ENCODE data around the gene SAP30BP.
A peak's percentile ranks its signal among the peaks of the same experiment; 100 is the strongest.

DNA sequence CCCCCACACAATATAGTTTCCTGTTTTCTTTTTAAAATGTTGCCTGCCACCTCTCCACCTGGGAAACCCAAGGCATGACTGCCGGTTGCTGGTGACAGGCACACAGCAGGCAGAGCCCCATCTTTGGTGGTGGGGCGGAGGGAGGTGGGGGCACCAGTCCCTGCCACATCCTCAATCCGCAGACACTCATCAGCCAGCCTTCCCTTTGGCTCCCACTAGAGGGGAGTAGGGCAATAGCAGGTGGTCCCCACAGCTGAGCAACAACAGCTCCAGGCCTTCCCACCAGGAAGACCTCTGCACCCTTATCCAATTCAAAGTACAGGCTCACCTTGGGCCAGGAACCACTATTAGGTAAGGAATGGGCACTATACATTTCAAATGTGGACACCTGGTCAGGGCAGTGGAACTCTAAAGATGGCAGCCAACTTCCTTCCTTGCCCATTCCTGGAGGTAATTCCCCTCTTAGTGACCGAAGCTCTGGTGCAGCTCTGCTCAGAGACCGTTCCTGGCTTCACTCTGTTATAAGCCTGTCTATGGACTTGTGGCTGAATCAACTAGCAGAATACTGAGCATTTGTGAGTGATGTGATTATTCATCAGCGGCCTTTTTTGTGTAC is 14.1 kb upstream of the SAP30BP start:
- TF ChIP-seq, protein P1, sequence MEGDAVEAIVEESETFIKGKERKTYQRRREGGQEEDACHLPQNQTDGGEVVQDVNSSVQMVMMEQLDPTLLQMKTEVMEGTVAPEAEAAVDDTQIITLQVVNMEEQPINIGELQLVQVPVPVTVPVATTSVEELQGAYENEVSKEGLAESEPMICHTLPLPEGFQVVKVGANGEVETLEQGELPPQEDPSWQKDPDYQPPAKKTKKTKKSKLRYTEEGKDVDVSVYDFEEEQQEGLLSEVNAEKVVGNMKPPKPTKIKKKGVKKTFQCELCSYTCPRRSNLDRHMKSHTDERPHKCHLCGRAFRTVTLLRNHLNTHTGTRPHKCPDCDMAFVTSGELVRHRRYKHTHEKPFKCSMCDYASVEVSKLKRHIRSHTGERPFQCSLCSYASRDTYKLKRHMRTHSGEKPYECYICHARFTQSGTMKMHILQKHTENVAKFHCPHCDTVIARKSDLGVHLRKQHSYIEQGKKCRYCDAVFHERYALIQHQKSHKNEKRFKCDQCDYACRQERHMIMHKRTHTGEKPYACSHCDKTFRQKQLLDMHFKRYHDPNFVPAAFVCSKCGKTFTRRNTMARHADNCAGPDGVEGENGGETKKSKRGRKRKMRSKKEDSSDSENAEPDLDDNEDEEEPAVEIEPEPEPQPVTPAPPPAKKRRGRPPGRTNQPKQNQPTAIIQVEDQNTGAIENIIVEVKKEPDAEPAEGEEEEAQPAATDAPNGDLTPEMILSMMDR (IDR thresholded peaks at IDR 0.05) = peak in 3 of 4 experiments; percentile 30 to 59 (median 46)
- no peak for TF ChIP-seq POLR2AphosphoS5 (IDR thresholded peaks at IDR 0.05)

All from gastroesophageal sphincter (tissue), 3 donors.